ENCODE data around the gene DCAF11.

DNA sequence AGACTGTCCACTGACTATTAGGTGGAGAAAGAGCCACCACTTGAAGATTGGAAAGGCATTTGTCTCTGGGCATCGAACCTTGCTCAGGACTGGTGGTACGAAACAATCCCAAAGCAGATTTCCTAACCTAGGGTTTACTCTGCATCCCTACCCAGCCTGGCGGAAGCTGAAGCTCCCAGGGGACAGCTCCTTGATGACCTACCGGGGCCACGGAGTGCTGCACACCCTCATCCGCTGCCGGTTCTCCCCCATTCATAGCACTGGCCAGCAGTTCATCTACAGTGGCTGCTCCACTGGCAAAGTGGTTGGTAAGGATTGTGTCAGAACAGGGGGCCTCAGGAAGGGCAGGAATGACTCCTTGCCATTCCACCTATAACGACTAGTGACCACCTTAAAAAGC lies 6.6 kb downstream of the DCAF11 start:
- TF ChIP-seq, protein P1, sequence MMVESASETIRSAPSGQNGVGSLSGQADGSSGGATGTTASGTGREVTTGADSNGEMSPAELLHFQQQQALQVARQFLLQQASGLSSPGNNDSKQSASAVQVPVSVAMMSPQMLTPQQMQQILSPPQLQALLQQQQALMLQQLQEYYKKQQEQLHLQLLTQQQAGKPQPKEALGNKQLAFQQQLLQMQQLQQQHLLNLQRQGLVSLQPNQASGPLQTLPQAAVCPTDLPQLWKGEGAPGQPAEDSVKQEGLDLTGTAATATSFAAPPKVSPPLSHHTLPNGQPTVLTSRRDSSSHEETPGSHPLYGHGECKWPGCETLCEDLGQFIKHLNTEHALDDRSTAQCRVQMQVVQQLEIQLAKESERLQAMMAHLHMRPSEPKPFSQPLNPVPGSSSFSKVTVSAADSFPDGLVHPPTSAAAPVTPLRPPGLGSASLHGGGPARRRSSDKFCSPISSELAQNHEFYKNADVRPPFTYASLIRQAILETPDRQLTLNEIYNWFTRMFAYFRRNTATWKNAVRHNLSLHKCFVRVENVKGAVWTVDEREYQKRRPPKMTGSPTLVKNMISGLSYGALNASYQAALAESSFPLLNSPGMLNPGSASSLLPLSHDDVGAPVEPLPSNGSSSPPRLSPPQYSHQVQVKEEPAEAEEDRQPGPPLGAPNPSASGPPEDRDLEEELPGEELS (CRISPR knock-in tag; IDR thresholded peaks at IDR 0.05): no peak
- TF ChIP-seq NR2C2 (CRISPR knock-in tag; IDR thresholded peaks at IDR 0.05; ENCODE audit: borderline replicate concordance) (no peak), POLR2AphosphoS2 (IDR thresholded peaks at IDR 0.05; ENCODE audit: low read depth, low read length) (no peak), HNRNPLL (IDR thresholded peaks at IDR 0.05; ENCODE audit: low read depth, low read length, poor library complexity, severe bottlenecking) (no peak), ETV6 (CRISPR knock-in tag; conservative IDR thresholded peaks at IDR 0.05) (no peak), NCOA1 (CRISPR knock-in tag; IDR thresholded peaks at IDR 0.05) (no peak), TEAD3 (CRISPR knock-in tag; optimal IDR thresholded peaks at IDR 0.05; ENCODE audit: borderline replicate concordance) (no peak), RXRA (CRISPR knock-in tag; IDR thresholded peaks at IDR 0.05) (no peak), HHEX (CRISPR knock-in tag; IDR thresholded peaks at IDR 0.05) (no peak), EP300 (IDR thresholded peaks at IDR 0.05; ENCODE audit: low read depth in 2 of 2, low read length in 2 of 2) (no peak), EP300 (CRISPR knock-in tag; IDR thresholded peaks at IDR 0.05; ENCODE audit: borderline replicate concordance) (no peak; the same call in 1 of the 2 replicates), EZH2 (conservative IDR thresholded peaks at IDR 0.05; ENCODE audit: low read depth, low read length) (no peak), GPN1 (CRISPR knock-in tag; IDR thresholded peaks at IDR 0.05; ENCODE audit: borderline replicate concordance) (no peak), ONECUT2 (CRISPR knock-in tag; IDR thresholded peaks at IDR 0.05) (no peak)
- TF ChIP-seq, protein P2, sequence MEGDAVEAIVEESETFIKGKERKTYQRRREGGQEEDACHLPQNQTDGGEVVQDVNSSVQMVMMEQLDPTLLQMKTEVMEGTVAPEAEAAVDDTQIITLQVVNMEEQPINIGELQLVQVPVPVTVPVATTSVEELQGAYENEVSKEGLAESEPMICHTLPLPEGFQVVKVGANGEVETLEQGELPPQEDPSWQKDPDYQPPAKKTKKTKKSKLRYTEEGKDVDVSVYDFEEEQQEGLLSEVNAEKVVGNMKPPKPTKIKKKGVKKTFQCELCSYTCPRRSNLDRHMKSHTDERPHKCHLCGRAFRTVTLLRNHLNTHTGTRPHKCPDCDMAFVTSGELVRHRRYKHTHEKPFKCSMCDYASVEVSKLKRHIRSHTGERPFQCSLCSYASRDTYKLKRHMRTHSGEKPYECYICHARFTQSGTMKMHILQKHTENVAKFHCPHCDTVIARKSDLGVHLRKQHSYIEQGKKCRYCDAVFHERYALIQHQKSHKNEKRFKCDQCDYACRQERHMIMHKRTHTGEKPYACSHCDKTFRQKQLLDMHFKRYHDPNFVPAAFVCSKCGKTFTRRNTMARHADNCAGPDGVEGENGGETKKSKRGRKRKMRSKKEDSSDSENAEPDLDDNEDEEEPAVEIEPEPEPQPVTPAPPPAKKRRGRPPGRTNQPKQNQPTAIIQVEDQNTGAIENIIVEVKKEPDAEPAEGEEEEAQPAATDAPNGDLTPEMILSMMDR (CRISPR knock-in tag; IDR thresholded peaks at IDR 0.05): no peak
